GM12874 (cell line): ENCODE data around the gene HTR6.
A peak's percentile ranks its signal among the peaks of the same experiment; 100 is the strongest.

Source experiments
- TF ChIP-seq, protein P1 (sequence below): IDR thresholded peaks from 2 replicates; pipeline ENCODE4 v1.5.1; 2011; ENCODE audit warnings: low read depth, mild to moderate bottlenecking, control low read depth, low read length, moderate library complexity; ENCODE audit not compliant: insufficient read depth

HTR6 gene

GRCh38 chr1:19706136-19706535, 41.5 kb downstream of the HTR6 start:
- TF ChIP-seq, protein P1, sequence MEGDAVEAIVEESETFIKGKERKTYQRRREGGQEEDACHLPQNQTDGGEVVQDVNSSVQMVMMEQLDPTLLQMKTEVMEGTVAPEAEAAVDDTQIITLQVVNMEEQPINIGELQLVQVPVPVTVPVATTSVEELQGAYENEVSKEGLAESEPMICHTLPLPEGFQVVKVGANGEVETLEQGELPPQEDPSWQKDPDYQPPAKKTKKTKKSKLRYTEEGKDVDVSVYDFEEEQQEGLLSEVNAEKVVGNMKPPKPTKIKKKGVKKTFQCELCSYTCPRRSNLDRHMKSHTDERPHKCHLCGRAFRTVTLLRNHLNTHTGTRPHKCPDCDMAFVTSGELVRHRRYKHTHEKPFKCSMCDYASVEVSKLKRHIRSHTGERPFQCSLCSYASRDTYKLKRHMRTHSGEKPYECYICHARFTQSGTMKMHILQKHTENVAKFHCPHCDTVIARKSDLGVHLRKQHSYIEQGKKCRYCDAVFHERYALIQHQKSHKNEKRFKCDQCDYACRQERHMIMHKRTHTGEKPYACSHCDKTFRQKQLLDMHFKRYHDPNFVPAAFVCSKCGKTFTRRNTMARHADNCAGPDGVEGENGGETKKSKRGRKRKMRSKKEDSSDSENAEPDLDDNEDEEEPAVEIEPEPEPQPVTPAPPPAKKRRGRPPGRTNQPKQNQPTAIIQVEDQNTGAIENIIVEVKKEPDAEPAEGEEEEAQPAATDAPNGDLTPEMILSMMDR, result no peak

GRCh38 chr1:19708567-19709110, 44.0 kb downstream of the HTR6 start:
- TF ChIP-seq, protein P1, result no peak

GRCh38 chr1:19709260-19709793, 44.7 kb downstream of the HTR6 start:
- TF ChIP-seq, protein P1, result no peak

DNA sequence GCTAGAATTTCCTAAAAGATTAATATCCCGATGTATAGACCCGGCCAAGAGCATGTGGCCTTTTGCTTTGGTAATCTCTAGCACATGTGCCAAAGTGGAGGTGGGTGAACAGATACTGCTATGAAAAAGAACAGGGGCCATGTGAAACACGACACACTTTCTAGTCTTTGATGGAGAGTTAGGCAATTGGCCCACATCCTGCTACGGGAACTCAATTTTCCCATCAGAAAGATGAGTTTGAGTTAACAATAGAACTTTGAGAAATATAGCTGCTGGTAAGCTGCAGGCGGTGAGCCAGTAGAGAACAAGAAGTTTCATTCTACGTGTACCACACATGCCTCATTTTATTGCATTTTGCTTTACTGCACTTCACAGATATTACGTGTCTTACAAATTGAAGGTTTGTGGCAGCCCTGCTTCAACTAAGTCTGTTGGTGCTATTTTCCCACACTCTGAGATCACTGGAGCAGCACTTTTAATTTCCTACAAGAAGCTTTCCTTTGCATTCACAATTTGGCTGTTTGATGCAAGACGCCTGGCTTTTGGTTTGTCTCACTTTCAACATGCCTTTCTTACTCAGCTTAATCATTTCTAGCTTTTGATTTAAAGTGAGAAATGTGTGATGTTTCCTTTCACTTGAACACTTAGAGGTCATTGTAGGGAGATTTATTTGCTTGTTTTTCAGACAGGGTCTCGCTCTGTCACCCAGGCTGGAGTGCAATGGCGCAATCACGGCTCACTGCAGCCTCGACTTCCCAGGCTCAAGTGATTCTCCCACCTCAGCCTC, 46.3 kb downstream of the HTR6 start:
- TF ChIP-seq, protein P1, result no peak

DNA sequence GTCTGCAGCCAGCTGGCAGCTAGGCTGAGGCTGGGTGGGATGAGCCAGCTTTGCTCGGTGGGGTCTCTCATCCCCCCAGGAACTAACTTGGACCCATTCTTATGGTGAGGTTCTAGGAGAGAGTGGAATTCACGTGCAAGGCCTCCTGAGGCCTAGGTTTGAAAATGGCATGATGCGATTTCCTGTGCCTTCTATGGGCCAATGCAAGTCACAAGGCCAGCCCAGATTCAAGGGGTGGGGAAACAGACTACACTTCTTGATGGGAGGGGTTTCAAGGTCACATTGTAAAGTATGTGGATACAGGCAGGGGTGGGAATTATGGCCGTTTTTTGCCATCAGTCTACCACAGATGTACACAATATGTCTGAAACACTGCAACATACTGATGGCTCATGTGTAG, 48.3 kb downstream of the HTR6 start:
- TF ChIP-seq, protein P1, result no peak

- TF ChIP-seq, protein P1, result peak; percentile 91
Observed at GRCh38 chr1:19715334-19716203, 50.9 kb downstream of the HTR6 start.

GRCh38 chr1:19717467-19717866, 52.8 kb downstream of the HTR6 start:
- TF ChIP-seq, protein P1, result no peak
